Endodermal cell (in vitro differentiated cells): ENCODE data around the gene RUVBL2. TPM values are rescaled to one million over a fixed set of nuclear protein-coding genes. Genes with fewer than 3 reads are reported as not detected.

ENCODE experiments used
- DNase-seq: peaks from one replicate; pipeline ENCODE4 v3.0.0-alpha.2; 2017
- H3K27ac ChIP-seq: 2 replicates; pipeline ENCODE4 v1.5.1; 2013; ENCODE audit warnings: mild to moderate bottlenecking, low read depth, low read length, moderate library complexity
- H3K27me3 ChIP-seq: 2 replicates; pipeline ENCODE4 v1.6.1; 2013; ENCODE audit warnings: mild to moderate bottlenecking, low read length, moderate library complexity; ENCODE audit not compliant: insufficient read depth, control insufficient read depth, poor library complexity, severe bottlenecking
- H3K36me3 ChIP-seq: 2 replicates; pipeline ENCODE4 v1.7.0; 2013; ENCODE audit warnings: mild to moderate bottlenecking, low read length, moderate library complexity; ENCODE audit not compliant: control insufficient read depth, insufficient read depth
- H3K4me1 ChIP-seq: one replicate; pipeline ENCODE4 v1.7.0; 2013; ENCODE audit warnings: low read length; ENCODE audit not compliant: control insufficient read depth, insufficient read depth
- H3K4me3 ChIP-seq: 2 replicates; pipeline ENCODE4 v1.5.1; 2013; ENCODE audit warnings: mild to moderate bottlenecking, low read length, moderate library complexity
- H3K9ac ChIP-seq: 2 replicates; pipeline ENCODE4 v1.6.1; 2013; ENCODE audit warnings: mild to moderate bottlenecking, low read length, moderate library complexity; ENCODE audit not compliant: poor library complexity, severe bottlenecking; ENCODE audit errors: extremely low read depth
- H3K9me3 ChIP-seq: 2 replicates; pipeline ENCODE4 v1.6.1; 2013; ENCODE audit warnings: mild to moderate bottlenecking, low read length, moderate library complexity; ENCODE audit not compliant: control insufficient read depth
- H3K27ac Mint-ChIP-seq: 2 replicates; pipeline ENCODE4 v1.8.0; 2020; ENCODE audit warnings: mixed read lengths
- H3K27me3 Mint-ChIP-seq: 2 replicates; pipeline ENCODE4 v1.8.0; 2021; ENCODE audit warnings: mild to moderate bottlenecking, mixed read lengths; ENCODE audit not compliant: insufficient read depth
- H3K36me3 Mint-ChIP-seq: 2 replicates; pipeline ENCODE4 v1.8.0; 2020; ENCODE audit warnings: low read depth, mixed read lengths
- H3K4me1 Mint-ChIP-seq: 2 replicates; pipeline ENCODE4 v1.8.0; 2020; ENCODE audit warnings: mixed read lengths
- H3K4me3 Mint-ChIP-seq: 2 replicates; pipeline ENCODE4 v1.8.0; 2020; ENCODE audit warnings: mild to moderate bottlenecking, moderate library complexity, mixed read lengths
- H3K9me3 Mint-ChIP-seq: 2 replicates; pipeline ENCODE4 v1.8.0; 2020; ENCODE audit warnings: mild to moderate bottlenecking, mixed read lengths
- WGBS, 2 experiments: methylation state at CpG; one replicate each; pipeline versions ENCODE4 v1.1.5 to v1.1.7; 2013; ENCODE audit warnings: missing lambda C conversion rate in 2 of 2, mixed read lengths in 1 of 2; ENCODE audit not compliant: insufficient coverage in 1 of 2, insufficient read length in 1 of 2; 5-methylcytosine and 5-hydroxymethylcytosine counted together
- total RNA-seq, 2 donors: library from RNA; stranded (reverse); fragmentation: NEBNext Ultra II Directional in 1 of 2; extraction: Animal tissue kit (Norgen Biotek cat#: 25700) in 1 of 2; gene quantifications; 2 replicates in 1 of 2; 3 replicates in 1 of 2; pipeline ENCODE4 v1.2.1, GENCODE V29; 2021
- TF ChIP-seq, protein P1 (sequence below): fragments of 200-600 bp; sonication (generic); conservative IDR thresholded peaks from 2 replicates; pipeline ENCODE4 v1.5.0; 2021; ENCODE audit warnings: antibody characterized with exemption, mild to moderate bottlenecking

RUVBL2 gene
- total RNA-seq, 2 donors from 2014 or later: 101 to 112 TPM

DNA sequence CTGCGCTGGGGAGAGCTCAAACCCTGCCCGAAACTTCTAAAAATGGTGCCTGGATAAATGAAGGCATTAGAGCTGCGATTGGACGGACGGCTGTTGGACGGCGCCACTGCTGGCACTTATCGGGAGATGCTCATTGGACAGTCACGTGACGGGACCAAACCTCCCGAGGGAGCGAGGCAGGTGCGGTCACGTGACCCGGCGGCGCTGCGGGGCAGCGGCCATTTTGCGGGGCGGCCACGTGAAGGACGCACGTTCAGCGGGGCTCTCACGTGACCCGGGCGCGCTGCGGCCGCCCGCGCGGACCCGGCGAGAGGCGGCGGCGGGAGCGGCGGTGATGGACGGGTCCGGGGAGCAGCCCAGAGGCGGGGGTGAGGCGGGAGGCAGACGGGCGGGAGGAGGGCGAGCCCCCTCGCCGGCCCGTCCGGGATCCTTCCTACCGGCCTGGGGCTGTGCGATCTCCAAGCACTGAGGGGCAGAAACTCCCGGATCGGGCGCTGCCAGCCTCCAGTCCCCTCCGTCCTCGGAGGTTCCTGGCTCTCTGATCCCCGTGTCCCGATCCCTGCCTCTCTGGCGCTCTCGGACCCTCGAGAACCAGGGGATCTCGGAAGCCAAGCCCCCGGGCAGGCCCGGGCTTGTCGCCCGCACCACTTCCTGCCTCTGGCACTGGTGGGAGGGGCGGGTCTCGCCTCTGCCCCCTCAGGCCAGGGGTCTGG, 38.9 kb upstream of the RUVBL2 start, which contains the start of gene BAX:
Gene BAX, plus strand, starts transcription at position 281 of the 713 bp plus-strand sequence. Its CDS starts 54 bp downstream, at position 335.
- Mint-ChIP-seq H3K36me3 (peaks cover 36% of the 10 kb centered on the region), H3K4me3 (peak within 1 kb of the TSS; percentile 65), H3K27ac (peak within 1 kb of the TSS; percentile 92), H3K4me1 (peaks cover 14% of the 10 kb centered on the region), H3K9me3 (no peaks in the 10 kb centered on the region), H3K27me3 (peaks cover 7% of the 10 kb centered on the region)
- no peaks in the 10 kb centered on the region for H3K4me1 ChIP-seq
- no peaks in the 10 kb centered on the region for H3K27me3 ChIP-seq
- peaks cover 30% of the 10 kb centered on the region for H3K36me3 ChIP-seq
- TF ChIP-seq, protein P1, sequence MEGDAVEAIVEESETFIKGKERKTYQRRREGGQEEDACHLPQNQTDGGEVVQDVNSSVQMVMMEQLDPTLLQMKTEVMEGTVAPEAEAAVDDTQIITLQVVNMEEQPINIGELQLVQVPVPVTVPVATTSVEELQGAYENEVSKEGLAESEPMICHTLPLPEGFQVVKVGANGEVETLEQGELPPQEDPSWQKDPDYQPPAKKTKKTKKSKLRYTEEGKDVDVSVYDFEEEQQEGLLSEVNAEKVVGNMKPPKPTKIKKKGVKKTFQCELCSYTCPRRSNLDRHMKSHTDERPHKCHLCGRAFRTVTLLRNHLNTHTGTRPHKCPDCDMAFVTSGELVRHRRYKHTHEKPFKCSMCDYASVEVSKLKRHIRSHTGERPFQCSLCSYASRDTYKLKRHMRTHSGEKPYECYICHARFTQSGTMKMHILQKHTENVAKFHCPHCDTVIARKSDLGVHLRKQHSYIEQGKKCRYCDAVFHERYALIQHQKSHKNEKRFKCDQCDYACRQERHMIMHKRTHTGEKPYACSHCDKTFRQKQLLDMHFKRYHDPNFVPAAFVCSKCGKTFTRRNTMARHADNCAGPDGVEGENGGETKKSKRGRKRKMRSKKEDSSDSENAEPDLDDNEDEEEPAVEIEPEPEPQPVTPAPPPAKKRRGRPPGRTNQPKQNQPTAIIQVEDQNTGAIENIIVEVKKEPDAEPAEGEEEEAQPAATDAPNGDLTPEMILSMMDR: peak; percentile 37
- peak within 1 kb of the TSS; percentile 89 for H3K27ac ChIP-seq
- DNase-seq: peak; percentile 99
- peak within 1 kb of the TSS; percentile 91 for H3K9ac ChIP-seq
- H3K9me3 ChIP-seq: no peaks in the 10 kb centered on the region
- H3K4me3 ChIP-seq: peak within 1 kb of the TSS; percentile 95
- 0 to 2% methylated on average over 25 to 71 of the region's 71 CpGs for WGBS, 2 experiments

DNA sequence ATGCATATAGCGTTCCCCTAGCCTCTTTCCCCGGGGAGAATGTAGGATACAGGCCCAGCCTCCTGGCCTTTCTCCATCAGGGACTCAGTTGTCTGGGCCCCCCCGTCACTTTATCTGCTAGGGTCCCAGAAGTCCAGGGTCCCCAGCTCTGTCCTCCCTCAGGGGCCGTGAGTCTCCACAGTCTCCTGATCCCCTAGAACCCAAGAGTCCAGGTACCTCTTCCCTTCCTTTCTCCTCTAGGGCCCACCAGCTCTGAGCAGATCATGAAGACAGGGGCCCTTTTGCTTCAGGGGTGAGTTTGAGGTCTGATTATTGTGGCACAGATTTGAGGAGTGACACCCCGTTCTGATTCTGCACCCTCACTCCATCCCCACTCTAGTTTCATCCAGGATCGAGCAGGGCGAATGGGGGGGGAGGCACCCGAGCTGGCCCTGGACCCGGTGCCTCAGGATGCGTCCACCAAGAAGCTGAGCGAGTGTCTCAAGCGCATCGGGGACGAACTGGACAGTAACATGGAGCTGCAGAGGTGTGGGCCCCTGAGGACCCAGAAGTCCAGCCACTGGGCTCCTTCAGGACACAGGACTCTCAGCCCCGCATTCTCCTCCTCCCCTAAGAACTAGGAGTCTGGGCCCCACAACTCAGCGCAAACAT, 38.3 kb upstream of the RUVBL2 start:
- 66 to 86% methylated on average over 8 to 16 of the region's 16 CpGs for WGBS, 2 experiments
- peaks cover 14% of the 10 kb centered on the region for H3K4me1 Mint-ChIP-seq
- H3K4me3 ChIP-seq: peak overlapping the region; percentile 95
- H3K4me3 Mint-ChIP-seq: peak overlapping the region; percentile 65
- H3K4me1 ChIP-seq: no peaks in the 10 kb centered on the region
- H3K27me3 Mint-ChIP-seq: peaks cover 7% of the 10 kb centered on the region
- no peaks in the 10 kb centered on the region for H3K9me3 Mint-ChIP-seq
- no peak for DNase-seq
- H3K27me3 ChIP-seq: no peaks in the 10 kb centered on the region
- TF ChIP-seq, protein P1: no peak
- H3K27ac Mint-ChIP-seq: peak overlapping the region; percentile 81
- H3K36me3 ChIP-seq: peaks cover 30% of the 10 kb centered on the region
- peak overlapping the region; percentile 91 for H3K9ac ChIP-seq
- peaks cover 36% of the 10 kb centered on the region for H3K36me3 Mint-ChIP-seq
- H3K27ac ChIP-seq: peak overlapping the region; percentile 89
- H3K9me3 ChIP-seq: no peaks in the 10 kb centered on the region

DNA sequence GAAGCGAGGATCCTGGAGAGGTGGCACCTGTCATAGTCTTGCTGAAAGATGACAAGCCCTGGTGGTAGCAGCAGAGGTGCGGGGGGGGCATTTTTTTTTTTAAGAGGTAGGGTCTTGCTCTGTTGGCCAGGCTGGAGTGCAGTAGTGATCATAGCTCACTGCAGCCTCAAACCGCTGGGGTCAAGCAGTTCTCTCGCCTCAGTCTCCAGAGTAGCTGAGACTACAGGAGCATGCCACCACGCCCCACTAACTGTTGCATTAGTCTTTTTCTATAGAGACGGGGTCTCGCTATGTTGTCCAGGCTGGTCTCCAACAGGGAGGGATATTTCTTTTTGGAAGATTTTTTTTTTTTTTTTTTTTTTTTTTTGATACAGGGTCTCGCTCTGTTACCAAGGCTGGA, 35.7 kb upstream of the RUVBL2 start:
- no peak overlapping the region for H3K4me3 ChIP-seq
- Mint-ChIP-seq H3K4me1 (peaks cover 19% of the 10 kb centered on the region), H3K9me3 (no peaks in the 10 kb centered on the region), H3K27ac (no peak overlapping the region), H3K27me3 (no peaks in the 10 kb centered on the region), H3K36me3 (peaks cover 44% of the 10 kb centered on the region), H3K4me3 (no peak overlapping the region)
- no peak for DNase-seq
- H3K36me3 ChIP-seq: peaks cover 37% of the 10 kb centered on the region
- H3K9me3 ChIP-seq: no peaks in the 10 kb centered on the region
- H3K4me1 ChIP-seq: no peaks in the 10 kb centered on the region
- H3K27me3 ChIP-seq: no peaks in the 10 kb centered on the region
- TF ChIP-seq, protein P1: no peak
- H3K27ac ChIP-seq: no peak overlapping the region
- H3K9ac ChIP-seq: no peak overlapping the region
- 97% methylated on average over 6 to 8 of the region's 8 CpGs for WGBS, 2 experiments
